ENCODE data around the gene ATP8B2.

DNA sequence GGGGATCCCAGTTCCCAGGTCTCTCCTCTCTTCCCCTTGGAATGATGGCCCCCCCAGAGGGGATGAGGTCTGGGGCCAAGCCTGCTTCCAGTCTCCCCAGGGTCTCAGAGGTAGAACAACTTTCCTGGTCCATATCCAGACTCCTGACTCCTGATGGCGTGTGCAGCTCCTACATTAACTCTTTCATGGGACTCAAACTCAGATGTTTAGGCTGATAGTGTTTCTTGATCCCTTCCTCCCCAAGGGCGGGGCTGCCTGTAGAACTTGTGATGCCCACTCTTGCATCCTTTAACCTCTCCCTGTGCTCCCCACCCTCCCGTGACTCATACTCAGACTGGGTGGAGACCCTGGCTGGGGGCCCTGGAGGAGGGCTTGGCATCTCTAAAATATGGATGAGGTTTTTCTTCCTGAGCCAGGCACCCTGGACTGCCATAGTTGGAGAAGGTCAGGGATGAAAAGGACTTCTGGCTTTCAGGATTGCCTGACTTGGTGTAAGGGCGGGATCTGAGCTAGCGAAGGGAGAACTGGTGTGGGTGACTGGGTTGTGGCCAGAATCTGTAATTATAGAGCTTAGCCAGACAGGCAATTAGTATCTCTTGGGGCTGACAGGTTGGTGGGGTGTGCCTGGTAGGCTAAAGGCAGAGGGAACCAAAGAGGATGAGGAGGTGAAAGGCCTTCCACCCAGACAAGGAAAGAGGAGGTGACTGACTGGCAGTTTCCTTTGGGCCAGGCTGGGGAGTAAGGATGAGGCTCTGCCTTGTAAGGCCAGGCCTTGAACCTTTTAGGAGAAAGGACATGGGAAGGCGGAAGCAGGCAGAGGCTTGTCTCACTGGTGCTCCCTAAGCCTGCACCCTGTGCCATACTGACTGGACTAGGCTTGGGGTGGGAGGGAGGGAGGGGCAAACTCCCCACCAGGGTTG is 1.5 kb downstream of the ATP8B2 start:
- TF ChIP-seq POLR2AphosphoS5 (IDR thresholded peaks at IDR 0.05): no peak
- TF ChIP-seq, protein P1, sequence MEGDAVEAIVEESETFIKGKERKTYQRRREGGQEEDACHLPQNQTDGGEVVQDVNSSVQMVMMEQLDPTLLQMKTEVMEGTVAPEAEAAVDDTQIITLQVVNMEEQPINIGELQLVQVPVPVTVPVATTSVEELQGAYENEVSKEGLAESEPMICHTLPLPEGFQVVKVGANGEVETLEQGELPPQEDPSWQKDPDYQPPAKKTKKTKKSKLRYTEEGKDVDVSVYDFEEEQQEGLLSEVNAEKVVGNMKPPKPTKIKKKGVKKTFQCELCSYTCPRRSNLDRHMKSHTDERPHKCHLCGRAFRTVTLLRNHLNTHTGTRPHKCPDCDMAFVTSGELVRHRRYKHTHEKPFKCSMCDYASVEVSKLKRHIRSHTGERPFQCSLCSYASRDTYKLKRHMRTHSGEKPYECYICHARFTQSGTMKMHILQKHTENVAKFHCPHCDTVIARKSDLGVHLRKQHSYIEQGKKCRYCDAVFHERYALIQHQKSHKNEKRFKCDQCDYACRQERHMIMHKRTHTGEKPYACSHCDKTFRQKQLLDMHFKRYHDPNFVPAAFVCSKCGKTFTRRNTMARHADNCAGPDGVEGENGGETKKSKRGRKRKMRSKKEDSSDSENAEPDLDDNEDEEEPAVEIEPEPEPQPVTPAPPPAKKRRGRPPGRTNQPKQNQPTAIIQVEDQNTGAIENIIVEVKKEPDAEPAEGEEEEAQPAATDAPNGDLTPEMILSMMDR (IDR thresholded peaks at IDR 0.05): no peak

All from breast epithelium (tissue), 3 donors.